GM21526 (cell line): ENCODE measurements around the gene GARNL3.

Experiments used
- ATAC-seq: cut with Tn5 transposase; IDR thresholded peaks from one replicate; pipeline ENCODE4 v1.9.1; 2021; ENCODE audit warnings: moderate library complexity; ENCODE audit not compliant: unreplicated experiment, low FRiP score

GARNL3 gene

GRCh38 chr9:127382541-127382940, 118.0 kb downstream of the GARNL3 start:
- no peak for ATAC-seq

GRCh38 chr9:127384016-127384730, 119.6 kb downstream of the GARNL3 start:
- no peak for ATAC-seq

- ATAC-seq, result no peak
Measured at GRCh38 chr9:127384901-127385300, 120.3 kb downstream of the GARNL3 start.

GRCh38 chr9:127386249-127386648, 121.7 kb downstream of the GARNL3 start:
- ATAC-seq, result no peak

GRCh38 chr9:127386981-127387380, 122.4 kb downstream of the GARNL3 start:
- ATAC-seq, result no peak

GRCh38 chr9:127388037-127388855, 123.7 kb downstream of the GARNL3 start:
- no peak for ATAC-seq

GRCh38 chr9:127388856-127389238, 124.3 kb downstream of the GARNL3 start:
- no peak for ATAC-seq

GRCh38 chr9:127389381-127390247, 125.0 kb downstream of the GARNL3 start:
- no peak for ATAC-seq

- no peak for ATAC-seq
Measured at GRCh38 chr9:127390248-127390545, 125.6 kb downstream of the GARNL3 start.

- ATAC-seq, result no peak
Measured at GRCh38 chr9:127390563-127390962, 126.0 kb downstream of the GARNL3 start.

GRCh38 chr9:127392166-127392565, 127.6 kb downstream of the GARNL3 start:
- ATAC-seq, result no peak

GRCh38 chr9:127392976-127393375, 128.4 kb downstream of the GARNL3 start:
- no peak for ATAC-seq

GRCh38 chr9:127393645-127394044, 129.1 kb downstream of the GARNL3 start:
- ATAC-seq, result no peak

GRCh38 chr9:127395497-127396252, 131.1 kb downstream of the GARNL3 start:
- no peak for ATAC-seq

- ATAC-seq, result no peak
Measured at GRCh38 chr9:127396253-127396807, 131.8 kb downstream of the GARNL3 start.

GRCh38 chr9:127396808-127397645, 132.5 kb downstream of the GARNL3 start, which contains the start of gene SLC2A8:
TSS of gene SLC2A8 (plus strand) at chr9:127397169. CDS start at chr9:127397231, 62 bp downstream.
- ATAC-seq, result peak; percentile 88

- ATAC-seq, result no peak
Measured at GRCh38 chr9:127397646-127398274, 133.2 kb downstream of the GARNL3 start.

- ATAC-seq, result no peak
Measured at GRCh38 chr9:127398275-127398647, 133.7 kb downstream of the GARNL3 start.
